ENCODE data around the gene NAA15.
"Not testable (repeated sequence)": the region's sequence is repeated elsewhere in the genome, so short reads cannot be mapped to it uniquely, and the experiment has no call there.

The NAA15 gene

GRCh38 chr4:139454111-139455045 is 153.1 kb downstream of the NAA15 start, which contains the start of gene RAB33B:
TSS of gene RAB33B (plus strand) at chr4:139454121. CDS start at chr4:139454196, 75 bp downstream.
- no peak for DNase-seq

- DNase-seq, result no peak
Observed at GRCh38 chr4:139455126-139455538, 153.8 kb downstream of the NAA15 start.

GRCh38 chr4:139457318-139457717 is 156.0 kb downstream of the NAA15 start:
- no peak for DNase-seq

- no peak for DNase-seq
Observed at GRCh38 chr4:139458543-139458942, 157.2 kb downstream of the NAA15 start.

GRCh38 chr4:139458999-139459398 is 157.7 kb downstream of the NAA15 start:
- no peak for DNase-seq

- DNase-seq, result no peak
Observed at GRCh38 chr4:139460565-139460964, 159.3 kb downstream of the NAA15 start.

- no peak for DNase-seq
Observed at GRCh38 chr4:139461022-139461628, 159.8 kb downstream of the NAA15 start.

GRCh38 chr4:139464512-139464911 is 163.2 kb downstream of the NAA15 start:
- not testable (repeated sequence) for DNase-seq

- DNase-seq, result no peak
Observed at GRCh38 chr4:139465922-139466321, 164.6 kb downstream of the NAA15 start.

- DNase-seq, result not testable (repeated sequence)
Observed at GRCh38 chr4:139468756-139469155, 167.5 kb downstream of the NAA15 start.

GRCh38 chr4:139469216-139469615 is 167.9 kb downstream of the NAA15 start:
- DNase-seq, result no peak
